ENCODE data around the gene NEMP2.
"Not testable (repeated sequence)": the region's sequence is repeated elsewhere in the genome, so short reads cannot be mapped to it uniquely, and the experiment has no call there.

NEMP2 gene

DNA sequence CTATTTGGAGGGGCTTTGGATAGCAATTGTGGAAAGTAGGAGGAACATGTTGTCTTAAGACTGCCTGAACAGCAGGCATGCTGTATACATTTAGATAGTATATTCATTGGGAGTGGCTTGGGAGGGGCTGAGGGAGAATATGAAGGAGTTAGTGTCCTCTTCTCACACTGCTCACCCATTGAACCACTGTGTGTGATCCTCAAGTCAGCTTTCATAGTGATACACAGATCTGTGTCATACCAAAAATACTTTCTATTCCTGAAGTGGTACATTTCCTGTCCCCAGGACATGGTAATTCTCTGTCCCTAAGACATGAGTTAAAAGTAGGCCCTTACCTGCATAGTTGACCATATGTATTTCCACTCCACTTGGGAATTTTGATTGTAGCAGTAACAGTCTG, 9.6 kb downstream of the NEMP2 start:
- no peak for DNase-seq

DNA sequence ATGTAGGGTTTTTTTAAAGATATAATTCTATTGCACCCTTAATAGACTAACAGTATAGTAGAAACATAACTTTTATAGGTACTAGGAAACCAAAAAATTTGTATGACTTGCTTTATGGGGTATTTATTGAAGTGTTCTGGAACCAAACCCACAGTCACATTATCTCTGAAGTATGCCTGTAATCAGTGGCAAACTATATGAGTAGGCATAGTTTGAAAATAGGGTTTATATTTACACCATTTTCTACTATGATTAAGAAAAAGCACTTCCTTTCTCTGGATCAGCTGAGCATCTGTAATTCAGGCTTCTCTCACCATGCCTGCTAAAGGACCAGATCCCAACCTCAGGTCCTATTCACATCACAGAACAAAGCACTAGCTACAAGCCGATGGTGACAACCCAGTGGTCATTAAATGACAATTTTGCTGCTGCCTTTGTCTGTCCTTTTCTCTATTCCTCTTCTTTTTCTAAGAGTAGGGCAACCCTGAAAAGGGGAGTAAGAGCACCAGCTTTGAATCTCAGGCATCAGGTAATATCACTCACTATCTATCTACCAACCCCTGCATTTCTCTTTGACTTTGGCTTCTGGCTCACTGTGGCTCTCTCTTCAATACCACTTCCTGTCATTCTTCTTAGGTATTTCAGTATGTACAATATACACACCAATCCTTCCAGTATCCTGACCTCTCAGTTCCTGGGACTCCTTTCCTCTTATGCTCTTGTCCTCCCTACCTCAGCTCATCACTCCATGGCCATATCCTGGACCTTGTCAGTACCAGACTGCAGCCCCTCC, 14.4 kb downstream of the NEMP2 start:
- no peak for DNase-seq

DNA sequence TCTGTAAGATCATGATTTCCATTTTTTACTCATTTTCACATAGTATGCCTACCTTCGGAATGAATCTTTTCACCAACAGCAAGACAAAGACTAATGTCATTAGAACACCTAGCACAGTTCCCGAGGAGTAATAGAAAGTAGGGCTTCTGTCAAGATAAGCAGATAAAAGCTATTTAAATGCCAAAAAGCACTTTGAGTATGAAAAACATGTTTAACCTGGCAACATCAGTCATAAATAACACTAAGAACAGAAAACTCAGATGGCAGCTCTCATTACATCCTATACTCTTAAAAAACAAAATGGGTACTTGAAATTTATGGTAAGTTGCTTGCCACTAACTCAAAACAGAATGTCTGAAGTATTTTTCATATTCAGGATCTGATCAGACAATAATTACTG, 17.1 kb downstream of the NEMP2 start:
- DNase-seq: no peak

DNA sequence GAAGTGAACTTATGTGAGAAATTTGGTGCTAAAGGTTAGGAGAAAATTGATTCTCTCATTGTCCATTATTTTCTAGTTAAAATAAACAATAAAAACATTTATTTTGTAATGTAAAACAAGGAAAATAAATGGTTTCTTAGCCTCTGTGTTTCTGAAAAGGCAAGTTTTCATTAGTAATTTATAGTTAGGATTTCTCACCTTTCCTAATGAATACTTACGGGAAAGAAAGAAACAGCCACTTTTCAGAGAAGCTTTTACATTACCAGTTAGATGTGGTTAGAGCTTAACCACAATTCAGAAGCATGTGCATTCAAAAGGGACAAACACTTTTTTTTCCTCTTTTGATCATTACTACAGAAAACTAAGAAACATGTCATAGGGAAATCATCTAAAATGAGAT, 18.8 kb downstream of the NEMP2 start:
- DNase-seq: no peak

DNA sequence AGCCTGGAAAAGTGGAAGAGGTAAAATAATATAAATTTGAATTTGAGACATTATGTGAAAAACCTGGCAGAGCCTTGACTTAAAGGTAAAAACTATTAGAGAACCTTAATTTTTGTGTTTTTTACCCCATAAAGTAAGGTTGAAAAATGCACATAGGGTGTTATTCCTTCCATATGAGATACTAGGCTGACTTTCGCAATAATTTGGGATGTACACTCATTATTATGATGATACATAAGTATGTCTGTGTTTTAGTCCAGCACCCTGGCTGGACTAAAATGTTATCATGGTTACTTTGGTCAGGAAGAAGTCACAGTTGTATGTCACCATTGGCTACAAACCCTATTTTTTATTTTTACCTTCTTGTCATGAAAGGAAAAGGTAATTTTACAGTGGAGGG, 19.8 kb downstream of the NEMP2 start:
- no peak for DNase-seq

DNA sequence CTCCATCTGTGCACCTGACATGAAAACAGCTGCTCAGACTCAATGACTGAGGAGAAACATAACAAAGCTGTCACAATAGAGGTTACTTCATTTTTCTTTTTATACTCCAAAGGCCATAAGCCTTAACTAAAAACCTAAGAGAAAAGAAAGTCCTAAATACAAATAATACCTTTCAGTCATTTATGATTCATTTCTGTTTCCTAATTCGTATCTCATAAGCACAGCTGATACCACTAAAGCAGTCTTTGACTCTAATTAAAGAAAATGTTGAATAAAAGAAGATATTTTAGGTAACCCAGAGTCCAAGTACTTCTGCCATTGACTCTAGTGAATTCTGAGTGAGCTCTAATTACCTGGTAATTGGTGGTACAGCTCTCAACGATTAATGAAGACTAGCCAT, 20.6 kb downstream of the NEMP2 start:
- DNase-seq: no peak

DNA sequence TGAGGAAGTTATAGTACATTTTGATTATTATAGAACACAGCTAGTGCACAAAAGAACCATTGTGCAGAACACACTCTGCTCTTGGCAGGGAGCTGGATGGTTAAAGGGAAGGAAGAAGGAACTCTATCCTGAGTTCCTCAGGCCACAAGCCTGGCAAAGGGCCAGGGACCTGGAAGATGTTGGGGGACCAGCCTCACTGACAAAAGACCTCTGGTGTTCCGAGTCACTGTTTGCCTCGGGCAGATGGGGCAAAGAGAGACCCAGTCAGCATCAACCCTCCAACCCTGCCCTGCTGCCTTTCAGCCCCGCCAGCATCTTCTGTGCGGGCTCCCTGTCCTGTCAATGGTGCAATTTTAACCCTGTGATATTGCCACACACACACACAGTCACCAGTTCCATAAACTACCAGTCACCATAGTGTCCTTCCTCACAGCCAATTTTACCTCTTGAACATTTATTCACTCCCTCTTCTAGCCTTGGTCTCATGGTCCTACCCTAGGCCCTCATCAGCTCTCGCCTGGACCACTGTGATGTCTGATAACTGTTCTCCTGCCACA, 21.9 kb downstream of the NEMP2 start:
- DNase-seq: no peak

DNA sequence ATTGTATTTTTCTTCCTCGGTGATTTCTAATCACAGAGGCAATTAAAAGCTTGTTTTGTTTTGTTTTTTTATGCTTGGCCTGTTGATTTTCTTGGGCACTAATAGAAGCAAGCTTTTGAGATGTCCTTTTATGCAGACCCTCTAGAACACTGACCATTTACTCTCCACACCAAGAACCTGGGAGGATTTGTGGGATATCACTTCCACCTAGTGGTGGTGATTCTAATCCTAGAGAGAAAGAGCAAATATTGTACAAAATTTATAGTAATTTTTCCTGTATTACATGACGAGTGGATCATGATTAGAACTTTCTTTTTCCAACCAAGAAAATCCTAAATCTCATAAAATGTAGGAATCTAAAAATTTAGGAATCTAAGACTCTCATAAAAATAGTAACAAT, 23.4 kb downstream of the NEMP2 start:
- no peak for DNase-seq

DNA sequence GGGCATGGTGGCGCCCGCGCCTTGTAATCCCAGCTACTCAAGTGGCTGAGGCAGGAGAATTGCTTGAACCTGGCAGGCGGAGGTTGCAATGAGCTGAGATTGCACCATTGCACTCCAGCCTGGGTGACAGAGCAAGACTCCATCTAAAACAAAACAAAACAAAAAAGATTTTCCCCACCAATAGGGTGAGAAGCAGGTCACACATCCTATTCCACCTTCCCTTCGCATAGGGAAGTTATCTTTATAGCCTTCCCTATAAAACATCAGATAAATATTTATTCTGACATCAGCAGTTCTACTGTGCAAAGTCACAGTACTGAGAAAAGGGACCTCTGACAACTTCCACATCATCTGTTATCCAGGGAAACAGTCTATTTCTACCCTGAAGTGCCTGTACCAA, 24.6 kb downstream of the NEMP2 start:
- not testable (repeated sequence) for DNase-seq

DNA sequence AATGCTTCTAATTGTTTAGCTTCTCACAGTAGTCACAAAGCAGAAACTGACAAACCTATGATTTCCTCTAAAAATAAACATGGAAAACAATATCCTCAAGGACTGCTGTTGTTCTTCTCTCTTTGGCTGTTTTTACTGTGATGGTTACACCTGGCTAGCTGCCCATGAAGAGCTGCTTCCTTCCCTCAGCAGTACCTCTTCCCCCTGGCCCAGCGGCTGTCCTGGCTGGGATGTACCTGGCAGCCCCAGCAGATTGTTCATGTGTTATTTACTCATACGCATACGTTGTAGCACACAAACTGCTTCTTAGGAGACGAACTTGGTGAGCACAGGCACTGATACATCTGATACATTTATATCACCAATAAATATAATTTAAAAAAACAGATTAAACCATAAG, 27.4 kb downstream of the NEMP2 start:
- no peak for DNase-seq

DNA sequence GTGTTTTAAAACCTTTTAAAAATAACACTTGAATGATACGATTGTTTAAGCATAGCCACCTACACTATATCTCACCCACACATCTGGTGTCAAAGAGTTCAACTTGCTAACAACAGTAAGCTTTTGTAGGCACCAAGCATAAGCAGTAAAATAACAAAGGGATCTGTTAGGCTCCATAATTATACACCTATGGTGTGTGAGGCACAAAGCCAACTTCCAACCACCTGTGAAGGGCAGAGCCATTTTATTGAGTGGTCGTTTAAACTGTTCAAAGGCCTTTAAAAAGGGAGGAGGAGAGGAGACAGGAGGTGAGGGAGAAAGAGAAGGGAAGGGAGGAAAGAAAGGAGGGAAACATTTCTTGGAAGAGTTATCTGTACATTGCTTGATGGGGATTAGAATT, 27.9 kb downstream of the NEMP2 start:
- no peak for DNase-seq

DNA sequence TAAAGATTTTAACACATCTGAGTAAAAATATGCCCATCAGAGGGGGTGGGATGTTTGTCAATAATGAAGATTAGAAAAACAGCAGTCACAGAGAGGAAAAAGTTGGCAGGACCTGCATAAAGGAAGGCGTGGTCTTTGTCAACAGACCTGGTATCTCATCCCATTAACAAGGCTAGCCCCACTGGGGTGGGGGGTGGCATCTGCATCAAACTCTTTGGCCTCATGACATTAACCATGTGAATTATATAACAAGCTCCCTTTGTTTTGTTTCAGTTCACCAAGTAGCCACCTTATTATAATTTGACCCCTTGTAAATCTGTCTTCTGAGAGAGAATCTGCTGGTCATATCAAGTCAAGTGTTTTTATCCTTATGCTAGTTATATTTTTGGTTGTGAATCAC, 28.8 kb downstream of the NEMP2 start:
- no peak for DNase-seq

DNA sequence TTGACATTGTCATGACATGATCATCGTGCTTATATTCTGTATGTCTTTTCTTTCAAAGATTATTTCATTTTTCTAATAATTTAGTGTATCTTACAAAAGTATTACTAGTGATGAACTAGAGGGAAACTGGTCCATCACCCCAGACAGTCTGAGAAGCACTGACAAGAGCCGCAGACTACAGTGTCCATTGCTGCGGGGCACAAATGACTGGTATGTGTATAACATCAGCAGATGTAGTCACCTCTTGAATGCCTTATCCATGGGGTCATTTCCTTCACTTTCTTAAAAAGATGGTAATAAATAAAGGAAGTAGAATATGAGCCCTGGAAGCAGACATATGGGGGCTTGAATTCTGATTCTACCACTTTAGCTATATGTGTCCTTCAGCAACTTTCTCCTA, 29.6 kb downstream of the NEMP2 start:
- no peak for DNase-seq

DNA sequence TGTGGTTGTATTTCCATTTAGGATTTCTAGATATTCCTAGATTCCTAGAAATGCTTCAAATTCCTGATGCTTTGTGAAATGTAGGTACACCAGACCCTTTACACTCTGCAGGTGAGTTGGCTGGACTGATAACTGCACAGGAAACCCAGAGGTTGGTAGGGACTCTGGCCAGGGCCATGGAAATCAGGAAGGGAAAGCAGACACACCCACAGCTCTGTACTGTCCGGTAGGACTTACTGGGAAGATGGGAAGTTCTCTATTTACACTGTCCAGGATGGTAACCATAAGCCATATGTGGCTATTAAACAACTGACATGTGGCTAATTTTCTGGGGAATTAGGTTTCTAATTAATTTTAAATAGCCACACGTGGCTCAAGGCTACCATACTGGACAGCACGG, 31.4 kb downstream of the NEMP2 start:
- no peak for DNase-seq

DNA sequence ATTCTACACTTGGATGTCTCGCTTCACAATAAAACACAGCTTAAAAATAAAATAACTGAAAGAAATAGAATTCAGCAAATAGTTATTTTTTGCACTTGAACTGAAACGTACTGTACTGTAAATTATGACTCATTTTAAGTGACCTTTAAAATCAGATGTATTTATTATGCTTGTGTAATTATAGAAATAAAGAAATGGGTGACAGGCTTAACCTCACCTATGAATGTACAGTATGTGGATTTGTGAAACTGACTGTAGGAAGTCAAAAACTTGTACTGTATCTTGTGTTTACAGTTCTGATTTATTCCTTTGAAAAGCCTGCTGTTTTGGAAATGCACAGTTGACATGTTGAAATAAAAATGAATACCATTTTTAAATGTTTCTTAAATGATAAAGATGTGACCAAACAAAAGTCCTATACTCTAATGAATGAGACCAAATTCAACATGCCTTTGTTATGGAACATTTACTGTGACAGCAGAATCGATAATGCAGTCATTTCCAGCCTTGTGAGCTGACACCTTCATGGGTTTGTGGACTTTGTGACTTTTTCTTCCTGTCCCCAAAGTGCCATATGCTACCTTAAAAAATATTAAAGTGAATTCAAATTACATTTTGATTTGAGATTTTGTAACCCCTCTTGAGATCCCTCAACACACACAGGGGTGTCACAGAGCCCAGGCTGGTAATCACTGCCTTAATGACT, 32.7 kb downstream of the NEMP2 start:
- DNase-seq: no peak

DNA sequence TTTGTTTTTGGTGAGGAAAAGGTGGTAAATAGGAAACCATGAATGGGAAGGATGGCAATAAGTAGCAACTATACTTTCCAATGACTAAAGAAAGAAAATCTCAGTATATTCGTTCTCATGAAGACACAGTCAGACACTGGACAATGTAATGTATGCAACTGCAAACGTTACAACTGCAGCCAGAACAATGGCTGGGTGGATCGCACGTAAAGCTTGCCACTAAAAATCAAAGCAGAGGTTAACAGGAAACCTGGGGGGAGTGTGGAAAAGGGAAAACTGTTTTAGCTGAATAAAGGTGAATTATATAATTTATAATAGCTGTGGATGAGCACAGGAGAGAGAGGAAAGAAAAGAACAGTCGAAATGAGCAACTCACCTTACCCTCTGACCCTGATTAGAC, 33.3 kb downstream of the NEMP2 start:
- DNase-seq: no peak

DNA sequence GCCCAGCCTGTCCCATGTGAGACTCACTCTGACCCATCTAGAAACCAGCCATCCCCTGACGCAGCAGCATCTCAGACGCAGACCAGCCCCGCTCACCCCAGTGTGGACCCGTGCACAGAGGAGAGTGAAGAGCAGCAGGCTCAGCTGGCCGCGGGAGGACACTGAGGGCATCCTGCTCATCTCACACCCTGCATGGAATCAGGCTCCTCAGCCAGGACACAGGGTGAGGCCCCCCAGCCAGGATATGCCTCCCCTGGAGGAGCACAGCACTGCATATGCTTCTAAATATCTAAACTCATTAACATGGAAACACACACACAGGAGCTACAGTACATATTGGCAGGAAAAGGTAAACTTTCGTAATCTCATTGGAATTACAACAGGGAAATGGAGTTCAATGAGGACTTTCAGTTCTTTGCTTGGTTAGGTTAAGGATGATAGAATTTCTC, 34.4 kb downstream of the NEMP2 start:
- DNase-seq: no peak

DNA sequence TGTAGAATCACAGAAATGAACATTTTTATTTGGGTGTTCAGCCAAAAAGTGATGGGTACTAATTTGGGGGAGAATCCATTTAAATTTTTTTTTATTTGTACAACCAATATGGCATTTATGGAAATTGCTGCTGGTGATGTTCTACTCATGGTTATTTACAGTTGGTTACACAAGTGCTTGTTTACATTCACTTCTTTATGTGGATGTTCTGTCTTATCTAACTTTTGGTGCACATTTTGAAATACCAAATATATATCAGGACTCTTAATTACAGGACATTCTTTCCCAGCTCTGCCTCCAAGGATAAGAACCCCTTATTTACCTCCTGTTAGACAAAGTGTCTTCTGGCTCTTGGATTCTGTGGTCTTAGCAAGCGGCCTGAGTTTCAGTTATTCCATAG, 35.2 kb downstream of the NEMP2 start:
- no peak for DNase-seq

DNA sequence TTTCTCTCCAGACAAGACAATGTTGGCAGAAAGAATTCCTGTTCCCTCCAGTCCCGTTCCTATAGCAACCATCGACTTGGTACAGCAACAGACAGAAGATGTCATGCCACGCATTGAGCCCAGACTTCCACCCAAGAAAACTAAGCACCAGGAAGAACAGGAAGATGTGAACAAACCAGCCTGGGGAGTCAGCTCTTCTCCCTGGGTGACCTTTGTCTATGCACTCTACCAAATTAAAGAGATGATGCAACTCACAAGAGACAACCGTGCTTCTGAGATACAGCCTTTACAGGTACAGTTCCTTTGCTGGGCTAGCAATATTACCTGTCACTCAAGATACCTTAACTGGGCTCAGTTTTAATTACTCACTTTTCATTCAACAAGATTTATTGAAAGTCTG, 37.1 kb downstream of the NEMP2 start:
- no peak for DNase-seq

DNA sequence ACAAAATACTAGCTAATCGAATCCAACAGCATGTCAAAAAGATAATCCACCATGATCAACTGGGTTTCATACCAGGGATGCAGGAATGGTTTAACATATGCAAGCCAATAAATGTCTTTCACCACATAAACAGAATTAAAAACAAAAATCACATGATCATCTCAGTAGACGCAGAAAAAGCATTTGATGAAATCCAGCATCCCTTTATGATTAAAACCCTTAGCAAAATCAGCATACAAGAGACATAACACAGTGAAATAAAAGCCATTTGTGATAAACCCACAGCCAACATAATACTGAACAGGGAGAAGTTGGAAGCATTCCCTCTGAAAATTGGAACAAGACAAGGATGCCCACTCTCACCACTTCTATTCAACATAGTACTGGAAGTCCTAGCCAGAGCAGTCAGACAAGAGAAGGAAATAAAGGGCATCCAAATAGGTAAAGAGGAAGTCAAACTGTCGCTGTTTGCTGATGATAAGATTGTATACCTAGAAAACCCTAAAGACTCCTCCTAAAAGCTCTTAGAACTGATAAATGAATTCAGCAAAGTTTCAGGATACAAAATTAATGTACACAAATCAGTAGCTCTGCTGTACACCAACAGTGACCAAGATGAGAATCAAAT, 39.8 kb downstream of the NEMP2 start:
- DNase-seq: not testable (repeated sequence)

DNA sequence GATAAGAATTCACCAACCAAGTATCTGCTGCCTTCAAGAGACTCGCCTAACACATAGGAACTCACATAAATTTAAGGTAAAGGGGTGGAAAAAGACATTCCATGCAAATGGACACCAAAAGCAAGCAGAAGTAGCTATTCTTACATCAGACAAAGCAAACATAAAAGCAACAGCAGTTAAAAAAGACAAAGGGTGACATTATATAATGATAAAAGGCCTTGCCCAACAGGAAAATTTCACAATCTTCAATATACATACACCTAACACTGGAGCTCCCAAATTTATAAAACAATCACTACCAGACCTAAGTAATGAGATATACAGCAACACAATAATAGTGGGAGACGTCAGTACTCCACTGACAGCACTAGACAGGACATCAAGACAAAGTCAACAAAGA, 41.4 kb downstream of the NEMP2 start:
- no peak for DNase-seq

DNA sequence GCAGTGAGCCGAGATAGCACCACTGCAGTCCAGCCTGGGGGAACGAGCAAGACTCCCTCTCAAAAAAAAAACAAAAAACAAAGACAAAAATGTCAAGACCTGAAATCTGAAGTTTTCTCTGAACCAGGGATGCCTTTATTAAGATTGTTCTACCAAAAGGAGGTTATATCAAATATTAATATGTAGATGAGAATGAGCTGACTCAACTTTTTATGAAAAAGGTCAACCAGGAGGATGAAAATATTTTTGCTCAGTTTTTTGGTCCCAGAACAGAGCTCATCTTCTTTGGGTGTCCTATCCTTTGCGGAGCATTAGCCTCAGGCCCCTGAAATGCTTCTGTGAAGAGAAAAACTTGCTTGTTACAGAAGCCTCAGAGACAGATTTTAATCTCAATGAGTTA, 44.0 kb downstream of the NEMP2 start:
- no peak for DNase-seq

DNA sequence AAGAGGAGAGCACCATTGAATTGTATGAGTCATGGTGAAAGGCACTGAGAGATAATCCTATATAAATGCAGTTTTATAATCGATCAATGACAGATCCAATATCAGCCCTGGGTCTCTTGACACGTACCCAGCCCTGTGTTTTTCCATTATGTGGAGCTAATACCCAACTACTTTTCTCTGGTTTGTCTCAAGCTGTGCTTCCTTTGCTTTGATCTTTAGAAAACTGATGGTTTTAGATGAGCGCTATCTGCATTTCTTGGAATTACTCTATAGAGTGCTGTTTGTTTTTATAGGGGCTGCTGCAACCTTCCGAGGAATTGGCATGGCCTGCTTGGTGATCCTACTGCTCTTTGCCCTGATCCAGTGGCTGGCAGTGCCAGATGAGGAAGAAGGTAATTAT, 45.0 kb downstream of the NEMP2 start:
- DNase-seq: no peak

All from NCI-H2171 (cell line).